K562 (cell line): ENCODE results near the gene RBM4B. TPM values are rescaled to one million over a fixed set of nuclear protein-coding genes. Genes with fewer than 3 reads are reported as not detected.

Experiments
- ATF2 ChIP-seq: sonication (generic); formaldehyde crosslinking; IDR thresholded peaks from 2 replicates; pipeline ENCODE4 v1.8.1; 2022; ENCODE audit warnings: missing genetic modification reagents
- BRF2 ChIP-seq: IDR thresholded peaks from 3 replicates; pipeline ENCODE4 v1.6.1; 2011; ENCODE audit warnings: borderline replicate concordance, mild to moderate bottlenecking; ENCODE audit not compliant: insufficient read length, insufficient read depth
- GMEB1 ChIP-seq: fragments of 250-450 bp; sonication (Bioruptor Pico); IDR thresholded peaks from 2 replicates; pipeline ENCODE4 v1.4.0; 2020; ENCODE audit warnings: mild to moderate bottlenecking
- HNRNPLL ChIP-seq: fragments of 200-400 bp; formaldehyde crosslinking; IDR thresholded peaks from 2 replicates; pipeline ENCODE4 v1.6.1; 2017; ENCODE audit warnings: low read length, low read depth, mild to moderate bottlenecking; ENCODE audit not compliant: poor library complexity, severe bottlenecking
- KLF6 ChIP-seq: fragments of 250-450 bp; sonication (Bioruptor Pico); IDR thresholded peaks from 2 replicates; pipeline ENCODE4 v1.4.0; 2020; ENCODE audit warnings: mild to moderate bottlenecking, moderate library complexity, borderline replicate concordance
- NCOA1 ChIP-seq: fragments of 450-650 bp; IDR thresholded peaks from 2 replicates; pipeline ENCODE4 v1.6.1; 2016; ENCODE audit warnings: low read depth
- ZC3H11A ChIP-seq: IDR thresholded peaks from 2 replicates; pipeline ENCODE4 v1.6.1; 2012; ENCODE audit warnings: low read depth, low read length, improper control_type of control experiment
- ZNF639 ChIP-seq, 2 experiments: fragments of 200-800 bp in 1 of 2; sonication (Bioruptor generic) in 1 of 2; sonication (generic) in 1 of 2; formaldehyde crosslinking in 1 of 2; IDR thresholded peaks in 1 of 2; conservative IDR thresholded peaks in 1 of 2; 2 replicates each; pipeline versions ENCODE4 v1.5.0 to v1.6.1; 2016 to 2020; ENCODE audit warnings: missing compliant biosample characterization in 1 of 2, missing genetic modification characterization in 1 of 2, missing genetic modification reagents in 1 of 2
- polyA plus RNA-seq, 8 experiments: library from polyadenylated mRNA; depleted of rRNA in 4 of 8; stranded (reverse) in 5 of 8; unstranded in 3 of 8; fragments of >200 nt; fragmentation: Nextera tagmentation in 2 of 8; fragmentation: Illumina TruSeq in 1 of 8; extraction: Ambion mirVana in 2 of 8; extraction: Trizol in 1 of 8; gene quantifications; 2 replicates each; pipeline versions ENCODE4 v1.2.1 to v1.2.3, GENCODE V29; 2011 to 2014; ENCODE audit warnings: inconsistent platforms in 1 of 8, missing spikeins in 1 of 8
- total RNA-seq, 7 experiments: library from RNA; depleted of rRNA in 6 of 7; stranded (reverse); fragments of >200 nt in 6 of 7; fragmentation: Illumina TruSeq in 2 of 7; extraction: Trizol in 2 of 7; gene quantifications; 2 replicates each; pipeline versions ENCODE4 v1.2.1 to v1.2.3, GENCODE V29; 2011 to 2021; ENCODE audit warnings: low replicate concordance in 1 of 7

Gene RBM4B
- total and polyA plus RNA-seq, 9 of the 15 experiments (the other 6 are each of a cell fraction or from before 2014, with no cell fraction given) = 14.6 to 39.9 (median 23.3) TPM

- TF ChIP-seq ZNF639 (CRISPR knock-in tag; conservative IDR thresholded peaks at IDR 0.05 in 1 of 2, IDR thresholded peaks at IDR 0.05 in 1 of 2) (no peak), KLF6 (CRISPR knock-in tag) (no peak), GMEB1 (no peak), ZC3H11A (no peak), BRF2 (no peak), ATF2 (no peak), NCOA1 (no peak), HNRNPLL (no peak)
Measured at GRCh38 chr11:66721939-66722338, 44.3 kb upstream of the RBM4B start (continued).
